LNCaP clone FGC (cell line): ENCODE results near the gene DGUOK.
"Not testable (repeated sequence)": the region's sequence is repeated elsewhere in the genome, so short reads cannot be mapped to it uniquely, and the experiment has no call there.

ENCODE experiments used
- DNase-seq: peaks from one replicate; pipeline ENCODE4 v3.0.0-alpha.2; 2011; ENCODE audit warnings: low read depth
- H3K4me3 ChIP-seq: 2 replicates; pipeline ENCODE4 v1.5.1; 2011; ENCODE audit warnings: mild to moderate bottlenecking, low read depth, low read length, control low read depth
- CTCF ChIP-seq: IDR thresholded peaks from 2 replicates; pipeline ENCODE4 v1.5.1; 2012; ENCODE audit warnings: mild to moderate bottlenecking; ENCODE audit not compliant: control insufficient read depth, insufficient read depth; ENCODE audit errors: extremely low read depth

Gene DGUOK

GRCh38 chr2:73902284-73902683, 24.4 kb upstream of the DGUOK start:
- DNase-seq, result no peak
- TF ChIP-seq CTCF, result no peak
- no peak overlapping the region for H3K4me3 ChIP-seq

GRCh38 chr2:73903313-73903712, 23.4 kb upstream of the DGUOK start:
- no peak for DNase-seq
- no peak for TF ChIP-seq CTCF
- no peak overlapping the region for H3K4me3 ChIP-seq

- DNase-seq, H3K4me3 ChIP-seq: not testable (repeated sequence)
Measured at GRCh38 chr2:73903949-73904613, 22.6 kb upstream of the DGUOK start.

- TF ChIP-seq CTCF, result no peak
- no peak for DNase-seq
- H3K4me3 ChIP-seq, result no peak overlapping the region
Measured at GRCh38 chr2:73904952-73905351, 21.7 kb upstream of the DGUOK start.

- TF ChIP-seq CTCF, result no peak
- H3K4me3 ChIP-seq, result no peak overlapping the region
- no peak for DNase-seq
Measured at GRCh38 chr2:73906847-73907505, 19.7 kb upstream of the DGUOK start.

- no peak overlapping the region for H3K4me3 ChIP-seq
- no peak for DNase-seq
- no peak for TF ChIP-seq CTCF
Measured at GRCh38 chr2:73907840-73908452, 18.7 kb upstream of the DGUOK start.

- no peak for TF ChIP-seq CTCF
- no peak overlapping the region for H3K4me3 ChIP-seq
- DNase-seq, result no peak
Measured at GRCh38 chr2:73908689-73909652, 17.7 kb upstream of the DGUOK start.
